Uterus (tissue), 4 donors: ENCODE results near the gene CLSTN3. TPM values are rescaled to one million over a fixed set of nuclear protein-coding genes. Genes with fewer than 3 reads are reported as not detected.

ENCODE experiments used
- DNase-seq, 2 donors: peaks; one replicate each; pipeline ENCODE4 v3.0.0-alpha.2; 2019 to 2020
- H3K27ac ChIP-seq, 2 donors: fragments of 200-600 bp; sonication (generic); 1 replicate in 1 of 2; 2 replicates in 1 of 2; pipeline ENCODE4 v1.5.1; 2016 to 2018
- H3K27me3 ChIP-seq, 2 donors: fragments of 200-600 bp; sonication (generic); one replicate each; pipeline ENCODE4 v1.5.1; 2018 to 2019; ENCODE audit warnings: control low read depth in 1 of 2
- H3K36me3 ChIP-seq, 2 donors: fragments of 200-600 bp; sonication (generic); one replicate each; pipeline ENCODE4 v1.5.1; 2019; ENCODE audit warnings: control low read depth in 1 of 2
- H3K4me1 ChIP-seq, 2 donors: fragments of 200-600 bp; sonication (generic); one replicate each; pipeline ENCODE4 v1.5.1; 2018 to 2019; ENCODE audit warnings: control low read depth in 1 of 2
- H3K4me3 ChIP-seq, 2 donors: fragments of 200-600 bp; sonication (generic); 1 replicate in 1 of 2; 2 replicates in 1 of 2; pipeline ENCODE4 v1.5.1; 2018 to 2019; ENCODE audit warnings: mild to moderate bottlenecking in 1 of 2
- H3K9me3 ChIP-seq, 2 donors: fragments of 200-600 bp; sonication (generic); one replicate each; pipeline ENCODE4 v1.5.1; 2019; ENCODE audit warnings: control low read depth in 1 of 2
- POLR2A ChIP-seq, 2 donors: fragments of 450-650 bp; IDR thresholded peaks; one replicate each; pipeline ENCODE4 v1.6.1; 2016; ENCODE audit warnings: antibody characterized with exemption in 2 of 2, mild to moderate bottlenecking in 1 of 2, moderate library complexity in 1 of 2
- intact Hi-C: fragments of 100-400 bp; cut with DNase I; formaldehyde crosslinking; loops from one replicate; pipeline ENCODE4 v1.15.1; 2023; ENCODE audit warnings: low total_unique reads
- total RNA-seq, 4 donors: library from RNA; depleted of rRNA in 3 of 4; stranded (reverse); fragments of >200 nt in 3 of 4; gene quantifications; one replicate each; pipeline versions ENCODE4 v1.1.0 to v1.2.4, GENCODE V29; 2014 to 2023
- TF ChIP-seq, protein P1 (sequence below), 4 experiments: fragments of 200-600 bp in 2 of 4; fragments of 450-650 bp in 2 of 4; sonication (generic) in 2 of 4; IDR thresholded peaks; one replicate each; pipeline ENCODE4 v1.5.1; 2016 to 2019; ENCODE audit warnings: antibody characterized with exemption in 4 of 4, mild to moderate bottlenecking in 2 of 4, moderate library complexity in 1 of 4
- donor health status: DM: yes; HTN: yes; CAD: no.

The CLSTN3 gene
- total RNA-seq, 4 donors from 2014 or later, result 48.1 to 113 (median 94.7) TPM

DNA sequence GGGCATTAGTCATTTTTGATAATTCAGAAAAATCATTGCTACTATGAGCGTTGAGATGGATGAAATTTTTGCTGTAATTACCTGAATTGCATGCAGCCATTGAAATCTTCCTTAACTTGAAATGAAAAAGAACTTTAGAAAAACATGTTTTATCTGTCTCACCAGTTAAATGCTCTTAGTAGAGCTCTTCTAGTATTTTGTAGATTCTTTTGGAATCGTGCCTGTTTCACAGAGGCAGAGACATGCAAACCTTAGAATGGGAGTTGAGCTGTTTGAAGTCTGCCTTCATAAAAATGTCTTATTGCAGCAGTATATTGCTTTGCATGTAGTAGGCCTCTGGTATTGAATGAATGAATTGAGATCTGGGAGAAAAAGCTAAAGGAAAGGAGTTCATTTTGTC lies 63.5 kb downstream of the CLSTN3 start:
- DNase-seq, result no peak
- no peaks in the 10 kb centered on the region for H3K36me3 ChIP-seq
- no peak overlapping the region for H3K4me3 ChIP-seq
- no peak overlapping the region for H3K27ac ChIP-seq
- H3K27me3 ChIP-seq, result no peaks in the 10 kb centered on the region
- intact Hi-C loops, result no loop called here
- TF ChIP-seq, protein P1, sequence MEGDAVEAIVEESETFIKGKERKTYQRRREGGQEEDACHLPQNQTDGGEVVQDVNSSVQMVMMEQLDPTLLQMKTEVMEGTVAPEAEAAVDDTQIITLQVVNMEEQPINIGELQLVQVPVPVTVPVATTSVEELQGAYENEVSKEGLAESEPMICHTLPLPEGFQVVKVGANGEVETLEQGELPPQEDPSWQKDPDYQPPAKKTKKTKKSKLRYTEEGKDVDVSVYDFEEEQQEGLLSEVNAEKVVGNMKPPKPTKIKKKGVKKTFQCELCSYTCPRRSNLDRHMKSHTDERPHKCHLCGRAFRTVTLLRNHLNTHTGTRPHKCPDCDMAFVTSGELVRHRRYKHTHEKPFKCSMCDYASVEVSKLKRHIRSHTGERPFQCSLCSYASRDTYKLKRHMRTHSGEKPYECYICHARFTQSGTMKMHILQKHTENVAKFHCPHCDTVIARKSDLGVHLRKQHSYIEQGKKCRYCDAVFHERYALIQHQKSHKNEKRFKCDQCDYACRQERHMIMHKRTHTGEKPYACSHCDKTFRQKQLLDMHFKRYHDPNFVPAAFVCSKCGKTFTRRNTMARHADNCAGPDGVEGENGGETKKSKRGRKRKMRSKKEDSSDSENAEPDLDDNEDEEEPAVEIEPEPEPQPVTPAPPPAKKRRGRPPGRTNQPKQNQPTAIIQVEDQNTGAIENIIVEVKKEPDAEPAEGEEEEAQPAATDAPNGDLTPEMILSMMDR (IDR thresholded peaks at IDR 0.05), result no peak
- TF ChIP-seq POLR2A (IDR thresholded peaks at IDR 0.05), result no peak
- no peaks in the 10 kb centered on the region for H3K9me3 ChIP-seq
- H3K4me1 ChIP-seq, result peaks cover 0 to 3% of the 10 kb centered on the region in 2 donors

DNA sequence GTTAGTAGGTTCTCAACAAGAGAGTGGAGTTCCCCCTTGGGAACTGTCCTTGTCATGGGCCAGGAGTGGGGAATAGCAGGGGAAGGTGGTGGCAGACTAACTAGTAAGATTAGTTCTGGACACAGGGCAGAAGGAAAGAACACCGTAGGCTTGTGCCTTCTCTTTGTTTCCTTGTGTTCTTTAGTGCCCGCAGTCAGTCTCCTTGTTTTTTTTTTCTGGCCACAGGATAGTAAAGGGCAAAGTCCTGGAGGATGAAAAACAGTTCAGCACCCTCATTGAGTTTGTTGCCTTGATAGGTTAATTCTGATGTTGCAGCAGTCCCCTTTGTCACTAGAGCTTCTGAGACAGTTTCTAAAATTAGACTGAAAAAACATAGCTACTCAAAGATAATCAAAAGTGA lies 67.7 kb downstream of the CLSTN3 start:
- Histone ChIP-seq H3K27ac (no peak overlapping the region), H3K9me3 (no peaks in the 10 kb centered on the region), H3K4me3 (no peak overlapping the region), H3K36me3 (no peaks in the 10 kb centered on the region), H3K4me1 (no peaks in the 10 kb centered on the region), H3K27me3 (no peaks in the 10 kb centered on the region)
- intact Hi-C loops, result no loop called here
- TF ChIP-seq, protein P1 (IDR thresholded peaks at IDR 0.05), result no peak
- DNase-seq, result no peak

DNA sequence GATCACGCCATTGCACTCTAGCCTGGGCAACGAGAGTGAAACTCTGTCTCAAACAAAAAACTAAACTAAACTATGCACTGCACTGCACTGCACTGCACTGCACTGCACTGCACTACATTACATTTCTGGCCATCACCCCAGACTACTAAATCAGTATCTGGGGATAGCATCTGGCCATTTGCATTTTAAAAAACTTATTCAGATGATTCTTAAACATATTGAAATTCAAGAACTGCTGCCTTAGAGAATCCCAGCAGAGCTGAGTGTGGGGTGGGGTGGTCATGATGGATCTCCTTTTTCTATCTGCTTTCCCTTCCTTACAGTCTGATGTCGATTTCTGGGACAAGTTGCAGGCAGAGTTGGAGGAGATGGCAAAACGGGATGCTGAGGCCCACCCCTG lies 72.9 kb downstream of the CLSTN3 start:
- intact Hi-C loops, result no loop called here
- Histone ChIP-seq H3K4me1 (no peaks in the 10 kb centered on the region), H3K36me3 (no peaks in the 10 kb centered on the region), H3K27ac (no peak overlapping the region), H3K4me3 (no peak overlapping the region), H3K27me3 (no peaks in the 10 kb centered on the region), H3K9me3 (no peaks in the 10 kb centered on the region)
- DNase-seq, result no peak
- no peak for TF ChIP-seq POLR2A (IDR thresholded peaks at IDR 0.05)
- TF ChIP-seq, protein P1 (IDR thresholded peaks at IDR 0.05), result no peak

DNA sequence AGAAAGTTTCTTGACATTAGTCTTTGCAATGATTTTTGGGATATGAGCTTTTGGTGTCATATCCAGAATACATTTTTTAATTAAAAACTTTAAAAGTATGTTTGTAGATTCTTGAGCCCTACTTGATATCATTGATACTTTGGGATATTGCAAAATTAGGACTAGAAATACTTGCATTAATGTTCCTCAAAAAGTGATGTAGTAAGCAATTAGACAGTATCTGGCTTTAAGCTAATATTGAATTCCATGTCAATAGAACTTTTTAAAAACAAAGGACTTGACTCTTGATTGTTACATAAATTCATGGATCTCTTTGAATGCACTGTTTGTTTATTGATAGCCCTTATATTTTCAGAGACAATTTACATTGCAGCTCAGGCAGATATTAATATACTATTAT lies 74.9 kb downstream of the CLSTN3 start:
- no peaks in the 10 kb centered on the region for H3K36me3 ChIP-seq
- H3K9me3 ChIP-seq, result no peaks in the 10 kb centered on the region
- intact Hi-C loops, result no loop called here
- DNase-seq, result no peak
- H3K4me3 ChIP-seq, result no peak overlapping the region
- no peaks in the 10 kb centered on the region for H3K27me3 ChIP-seq
- H3K27ac ChIP-seq, result no peak overlapping the region
- H3K4me1 ChIP-seq, result no peaks in the 10 kb centered on the region
- no peak for TF ChIP-seq POLR2A (IDR thresholded peaks at IDR 0.05)
- TF ChIP-seq, protein P1 (IDR thresholded peaks at IDR 0.05), result no peak

DNA sequence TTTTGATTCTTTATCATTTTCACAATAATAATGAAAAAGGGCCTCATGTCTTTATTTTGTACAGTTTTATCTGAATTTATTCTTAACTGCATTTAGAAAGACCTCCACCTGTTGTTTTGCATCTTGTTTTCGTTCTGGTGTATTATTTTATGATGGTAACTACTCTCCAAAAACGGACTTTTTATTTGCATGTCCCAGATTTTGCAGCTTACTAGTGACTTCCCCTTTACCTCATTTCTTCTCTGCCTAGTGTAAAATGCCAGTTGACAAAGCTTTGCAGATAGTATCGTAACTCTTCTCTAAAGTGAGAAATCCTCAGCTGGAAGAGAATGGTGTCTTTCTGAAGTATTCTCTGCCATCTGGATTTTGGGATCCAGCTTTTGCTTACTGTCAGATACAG lies 76.5 kb downstream of the CLSTN3 start:
- Histone ChIP-seq H3K4me1 (no peaks in the 10 kb centered on the region), H3K27ac (no peak overlapping the region), H3K9me3 (no peaks in the 10 kb centered on the region), H3K27me3 (no peaks in the 10 kb centered on the region), H3K4me3 (no peak overlapping the region), H3K36me3 (no peaks in the 10 kb centered on the region)
- intact Hi-C loops, result no loop called here
- no peak for DNase-seq
- TF ChIP-seq, protein P1 (IDR thresholded peaks at IDR 0.05), result no peak
- TF ChIP-seq POLR2A (IDR thresholded peaks at IDR 0.05), result no peak
